ENCODE results near the gene C1orf122.

C1orf122 gene

GRCh38 chr1:37792943-37793686 lies 14.5 kb upstream of the C1orf122 start:
- H3K4me3 ChIP-seq (ENCODE audit: low read depth, low read length): no peak overlapping the region

GRCh38 chr1:37793773-37794371 lies 13.7 kb upstream of the C1orf122 start, which contains the start of gene MANEAL:
Gene MANEAL (plus strand): TSS chr1:37793847. CDS start chr1:37794183, 336 bp downstream.
- TF ChIP-seq CTCF (IDR thresholded peaks at IDR 0.05; ENCODE audit: low read depth, low read length): no peak
- peak within 1 kb of the TSS; percentile 50 for H3K4me3 ChIP-seq (ENCODE audit: low read depth, low read length)

More at GRCh38 chr1:37792943-37793686, 14.5 kb upstream of the C1orf122 start:
- TF ChIP-seq CTCF (IDR thresholded peaks at IDR 0.05; ENCODE audit: low read depth, low read length): no peak

- no peak overlapping the region for H3K4me3 ChIP-seq (ENCODE audit: low read depth, low read length)
- no peak for TF ChIP-seq CTCF (IDR thresholded peaks at IDR 0.05; ENCODE audit: low read depth, low read length)
Measured at GRCh38 chr1:37794372-37795339, 12.9 kb upstream of the C1orf122 start.

GRCh38 chr1:37795340-37796125 lies 12.1 kb upstream of the C1orf122 start:
- TF ChIP-seq CTCF (IDR thresholded peaks at IDR 0.05; ENCODE audit: low read depth, low read length): no peak
- H3K4me3 ChIP-seq (ENCODE audit: low read depth, low read length): no peak overlapping the region

- no peak overlapping the region for H3K4me3 ChIP-seq (ENCODE audit: low read depth, low read length)
- TF ChIP-seq CTCF (IDR thresholded peaks at IDR 0.05; ENCODE audit: low read depth, low read length): no peak
Measured at GRCh38 chr1:37797750-37798345, 9.7 kb upstream of the C1orf122 start.

GRCh38 chr1:37802439-37802838 lies 5.2 kb upstream of the C1orf122 start:
- H3K4me3 ChIP-seq (ENCODE audit: low read depth, low read length): no peak overlapping the region
- TF ChIP-seq CTCF (IDR thresholded peaks at IDR 0.05; ENCODE audit: low read depth, low read length): no peak
